Suprapubic skin (tissue), 3 donors: ENCODE results near the gene COLEC11.

Source experiments
- CTCF ChIP-seq, 2 donors: fragments of 200-600 bp in 1 of 2; fragments of 450-650 bp in 1 of 2; sonication (generic) in 1 of 2; IDR thresholded peaks; one replicate each; pipeline ENCODE4 v1.5.1; 2016 to 2019; ENCODE audit warnings: antibody characterized with exemption in 2 of 2, mild to moderate bottlenecking in 1 of 2, moderate library complexity in 1 of 2
- POLR2A ChIP-seq, 2 donors: fragments of 450-650 bp; IDR thresholded peaks; one replicate each; pipeline ENCODE4 v1.6.1; 2017; ENCODE audit warnings: antibody characterized with exemption in 2 of 2, mild to moderate bottlenecking in 2 of 2, moderate library complexity in 2 of 2

GRCh38 chr2:3643371-3644245 lies 48.7 kb downstream of the COLEC11 start:
- TF ChIP-seq CTCF (IDR thresholded peaks at IDR 0.05) (no peak), POLR2A (IDR thresholded peaks at IDR 0.05) (no peak)
